K562 (cell line): ENCODE results near the gene VDAC2. TPM values are rescaled to one million over a fixed set of nuclear protein-coding genes. Genes with fewer than 3 reads are reported as not detected.

Experiments
- ATAC-seq: fragments of 200-7000 bp; cut with Tn5 transposase; 3 replicates; pipeline ENCODE4 v1.9.1; 2020; ENCODE audit warnings: moderate library complexity
- BruUV-seq: library from RNA; stranded (reverse); fragments of 400-500 nt; replicated peaks from 2 replicates; lab custom pipeline; 2021; lab: Mats Ljungman, UMichigan
- CTCF ChIA-PET: fragments of 300-600 bp; formaldehyde crosslinking; extraction: SDS; loops from one replicate; lab custom pipeline; 2021; ENCODE audit warnings: low intra/inter-chr PET ratio; lab: Yijun Ruan, JAX
- POLR2A ChIA-PET: fragments of 300-600, 350-650 bp; sonication (Branson Sonifier 250); formaldehyde crosslinking; extraction: SDS; loops from one replicate; lab custom pipeline; 2021; ENCODE audit warnings: antibody characterized with exemption, inconsistent platforms; lab: Yijun Ruan, JAX
- DNase-seq, 4 experiments: peaks; one replicate each; pipeline versions ENCODE4 v3.0.0 to v3.0.0-alpha.2; 2011 to 2018; ENCODE audit warnings: low spot score in 3 of 4, mixed read lengths in 3 of 4; ENCODE audit errors: extremely low read depth in 1 of 4
- FAIRE-seq: peaks from 2 replicates; lab custom pipeline; 2011; peaks lifted over from hg19 to GRCh38; lab: Jason Lieb, UNC
- H2AFZ ChIP-seq: 2 replicates; pipeline ENCODE4 v1.6.0; 2011; ENCODE audit warnings: low read depth, low read length, control low read depth, inconsistent platforms
- H3K27ac ChIP-seq: fragments of 200-600 bp; 3 replicates; pipeline ENCODE4 v1.8.0; 2011; ENCODE audit warnings: low read depth, mild to moderate bottlenecking, control low read depth, inconsistent platforms, low read length, moderate library complexity, mixed read lengths; ENCODE audit errors: extremely low read depth
- H3K27me3 ChIP-seq, 2 experiments: fragments of 300-600 bp in 1 of 2; 2 replicates in 1 of 2; 3 replicates in 1 of 2; pipeline versions ENCODE4 v1.6.0 to v1.8.0; 2011; ENCODE audit warnings: inconsistent platforms in 2 of 2, low read length in 2 of 2, mild to moderate bottlenecking in 1 of 2, mixed read lengths in 1 of 2, moderate library complexity in 1 of 2; ENCODE audit not compliant: control insufficient read depth in 2 of 2, insufficient read depth in 2 of 2
- H3K36me3 ChIP-seq: fragments of 300-600 bp; 3 replicates; pipeline ENCODE4 v1.8.0; 2011; ENCODE audit warnings: mild to moderate bottlenecking, low read length, inconsistent platforms; ENCODE audit not compliant: control insufficient read depth, insufficient read depth
- H3K4me1 ChIP-seq, 2 experiments: fragments of 200-600 bp in 1 of 2; replicated peaks in 1 of 2; 2 replicates in 1 of 2; 3 replicates in 1 of 2; pipeline versions ENCODE4 v1.5.1 to v1.8.0; 2011; ENCODE audit warnings: inconsistent platforms in 2 of 2, low read length in 2 of 2, mild to moderate bottlenecking in 1 of 2, mixed read lengths in 1 of 2, moderate library complexity in 1 of 2; ENCODE audit not compliant: control insufficient read depth in 2 of 2, insufficient read depth in 2 of 2
- H3K4me2 ChIP-seq: 2 replicates; pipeline ENCODE4 v1.6.1; 2011; ENCODE audit warnings: low read length, control low read depth, inconsistent platforms, mixed read lengths; ENCODE audit not compliant: insufficient read depth
- H3K4me3 ChIP-seq: fragments of 200-600 bp; sonication (generic), shearing (Covaris generic); 2 replicates; pipeline ENCODE4 v1.5.1; 2016; ENCODE audit warnings: control low read depth, inconsistent platforms
- H3K79me2 ChIP-seq: fragments of 200-600 bp; 3 replicates; pipeline ENCODE4 v1.8.0; 2011; ENCODE audit warnings: low read length, inconsistent platforms; ENCODE audit not compliant: control insufficient read depth, insufficient read depth
- H3K9ac ChIP-seq, 2 experiments: 2 replicates each; pipeline versions ENCODE4 v1.6.0 to v1.6.1; 2011; ENCODE audit warnings: low read depth in 2 of 2, low read length in 2 of 2, control low read depth in 1 of 2, inconsistent platforms in 1 of 2, mild to moderate bottlenecking in 1 of 2, mixed read lengths in 1 of 2; ENCODE audit not compliant: insufficient read depth in 1 of 2
- H3K9me1 ChIP-seq: one replicate; pipeline ENCODE4 v1.6.0; 2011; ENCODE audit warnings: inconsistent platforms, mild to moderate bottlenecking, low read length, moderate library complexity; ENCODE audit not compliant: control insufficient read depth, insufficient read depth
- H3K9me3 ChIP-seq: replicated peaks from 2 replicates; pipeline ENCODE4 v1.5.1; 2011; ENCODE audit warnings: low read depth, low read length, inconsistent platforms; ENCODE audit not compliant: control insufficient read depth, insufficient read depth
- H4K20me1 ChIP-seq: replicated peaks from 2 replicates; pipeline ENCODE4 v1.6.1; 2011; ENCODE audit warnings: low read length, inconsistent platforms, mixed read lengths; ENCODE audit not compliant: control insufficient read depth, insufficient read depth
- CXXC5 ChIP-seq: fragments of 250-450 bp; sonication (Bioruptor Pico); IDR thresholded peaks from 2 replicates; pipeline ENCODE4 v1.8.0; 2022; ENCODE audit warnings: inconsistent platforms, mild to moderate bottlenecking, moderate library complexity
- MEF2A ChIP-seq: IDR thresholded peaks from 2 replicates; pipeline ENCODE4 v1.6.1; 2011; ENCODE audit warnings: low read depth, mild to moderate bottlenecking, low read length, moderate library complexity; ENCODE audit not compliant: control insufficient read depth
- NCOA1 ChIP-seq: fragments of 450-650 bp; IDR thresholded peaks from 2 replicates; pipeline ENCODE4 v1.6.1; 2016; ENCODE audit warnings: low read depth
- SREBF2 ChIP-seq: sonication (generic); formaldehyde crosslinking; IDR thresholded peaks from 2 replicates; pipeline ENCODE4 v1.4.0; 2020; ENCODE audit warnings: mild to moderate bottlenecking, missing genetic modification reagents
- TAL1 ChIP-seq: fragments of 450-650 bp; IDR thresholded peaks from 2 replicates; pipeline ENCODE4 v1.6.1; 2016; ENCODE audit warnings: mild to moderate bottlenecking
- WGBS: fragments of 100-300 bp; shearing (Covaris generic); methylation state at CpG from one replicate; pipeline ENCODE4 v1.1.6; 2016; ENCODE audit warnings: low coverage, mixed read lengths; ENCODE audit not compliant: insufficient coverage; ENCODE audit errors: missing lambda C conversion rate; 5-methylcytosine and 5-hydroxymethylcytosine counted together
- in situ Hi-C: fragments of 300-500 bp; cut with MboI; formaldehyde crosslinking; loops from 4 replicates; pipeline ENCODE4 v1.15.0; 2018; ENCODE audit warnings: inconsistent platforms, mixed read lengths
- intact Hi-C: fragments of 100-400 bp; cut with micrococcal nuclease; formaldehyde crosslinking; loops from 2 replicates; pipeline ENCODE4 v1.14.2; 2022
- polyA plus RNA-seq, 8 experiments: library from polyadenylated mRNA; depleted of rRNA in 4 of 8; stranded (reverse) in 5 of 8; unstranded in 3 of 8; fragments of >200 nt; fragmentation: Nextera tagmentation in 2 of 8; fragmentation: Illumina TruSeq in 1 of 8; extraction: Ambion mirVana in 2 of 8; extraction: Trizol in 1 of 8; gene quantifications; 2 replicates each; pipeline versions ENCODE4 v1.2.1 to v1.2.3, GENCODE V29; 2011 to 2014; ENCODE audit warnings: inconsistent platforms in 1 of 8, missing spikeins in 1 of 8
- total RNA-seq, 7 experiments: library from RNA; depleted of rRNA in 6 of 7; stranded (reverse); fragments of >200 nt in 6 of 7; fragmentation: Illumina TruSeq in 2 of 7; extraction: Trizol in 2 of 7; gene quantifications; 2 replicates each; pipeline versions ENCODE4 v1.2.1 to v1.2.3, GENCODE V29; 2011 to 2021; ENCODE audit warnings: low replicate concordance in 1 of 7
- TF ChIP-seq, protein P1 (sequence below), 2 experiments: fragments of 250-450 bp in 1 of 2; fragments of 450-650 bp in 1 of 2; sonication (Bioruptor Pico) in 1 of 2; IDR thresholded peaks; 2 replicates each; pipeline versions ENCODE4 v1.6.1 to v1.8.0; 2016 to 2021; ENCODE audit warnings: mild to moderate bottlenecking in 2 of 2, moderate library complexity in 2 of 2, missing compliant biosample characterization in 1 of 2, missing genetic modification characterization in 1 of 2
- TF ChIP-seq, protein P2 (sequence below): fragments of 250-450 bp; sonication (Bioruptor Pico); IDR thresholded peaks from 2 replicates; pipeline ENCODE4 v1.9.0; 2021; ENCODE audit warnings: mild to moderate bottlenecking, inconsistent platforms

The VDAC2 gene
- total and polyA plus RNA-seq, 9 of the 15 experiments (the other 6 are each of a cell fraction or from before 2014, with no cell fraction given): 139 to 450 (median 250) TPM

DNA sequence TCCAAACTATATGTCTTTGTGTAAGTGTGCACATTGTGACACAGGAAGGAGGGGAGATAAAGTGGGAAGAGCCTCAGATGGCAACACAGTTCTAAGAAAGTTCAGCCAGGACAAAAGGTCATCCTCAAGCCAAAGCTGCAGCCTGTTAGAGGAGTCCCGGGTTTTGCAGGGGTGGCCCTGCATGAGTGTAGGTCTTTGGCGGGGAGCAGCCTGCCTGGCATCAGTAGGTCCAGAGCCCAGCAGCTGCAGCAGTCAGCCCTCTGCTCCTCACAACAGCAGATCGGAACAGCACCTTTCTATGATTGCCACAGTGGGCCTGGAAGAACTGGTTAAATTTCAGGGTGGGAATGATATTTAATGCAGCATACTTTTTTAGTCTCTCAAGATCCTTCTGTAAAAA lies 13.5 kb upstream of the VDAC2 start:
- peak; percentile 43 for ATAC-seq
- ChIA-PET CTCF (no interaction called here), POLR2A (interaction anchor here (0.6 to 6.8 kb wide), 5 partner anchors 11 to 38 kb away, joined by 3 to 74 read pairs (median 3); partner anchors contain the start of genes COMTD1 and VDAC2)
- Histone ChIP-seq H3K9me1 (no peaks in the 10 kb centered on the region), H3K4me1 (peaks cover 20 to 21% of the 10 kb centered on the region in 2 experiments; a peak in 4 of 5 replicates), H3K9me3 (no peaks in the 10 kb centered on the region), H3K36me3 (no peaks in the 10 kb centered on the region), H4K20me1 (no peaks in the 10 kb centered on the region), H2AFZ (no peak overlapping the region), H3K4me2 (no peak overlapping the region), H3K27ac (no peak overlapping the region; the same call in 2 of the 3 replicates), H3K79me2 (no peaks in the 10 kb centered on the region), H3K9ac (peak overlapping the region in 1 of 2 experiments; percentile 76; a peak in 3 of 4 replicates), H3K27me3 (no peaks in the 10 kb centered on the region), H3K4me3 (no peak overlapping the region)
- WGBS: 35% methylated on average over 3 of the region's 3 CpGs
- FAIRE-seq: peak; percentile 57
- intact Hi-C loops: no loop called here
- in situ Hi-C loops: no loop called here
- no TSS peak for BruUV-seq
- DNase-seq: peak in 1 of 4 experiments; percentile 50
- TF ChIP-seq, protein P1, sequence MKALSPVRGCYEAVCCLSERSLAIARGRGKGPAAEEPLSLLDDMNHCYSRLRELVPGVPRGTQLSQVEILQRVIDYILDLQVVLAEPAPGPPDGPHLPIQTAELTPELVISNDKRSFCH (CRISPR knock-in tag; IDR thresholded peaks at IDR 0.05): no peak
- TF ChIP-seq, protein P1 (tag; IDR thresholded peaks at IDR 0.05): 0 out of 2 replicates have a peak, but pooled peaks have one; percentile 22
- no peak for TF ChIP-seq MEF2A
- no peak for TF ChIP-seq SREBF2 (CRISPR knock-in tag)

DNA sequence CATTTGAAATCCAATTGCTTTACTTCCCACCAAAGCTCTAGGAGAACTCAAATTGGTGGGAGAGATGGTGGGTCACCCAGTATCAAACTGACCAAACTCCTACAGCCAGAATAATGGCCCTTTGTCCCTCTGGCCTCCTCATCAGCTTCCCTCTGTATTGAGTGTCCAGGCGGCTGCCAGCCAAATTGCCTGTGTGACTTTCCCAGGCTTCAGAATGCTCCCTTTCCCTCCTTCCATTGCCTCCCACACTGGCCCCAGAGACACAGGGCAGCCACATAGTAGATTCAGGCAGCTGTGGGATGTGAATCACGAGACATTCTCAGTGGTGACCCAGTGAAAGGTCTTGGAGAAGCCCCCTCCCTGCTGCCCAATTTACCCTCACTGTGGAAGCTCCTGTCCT lies 12.7 kb upstream of the VDAC2 start:
- H3K9me3 ChIP-seq: no peaks in the 10 kb centered on the region
- peak overlapping the region in 1 of 2 experiments; percentile 62; a peak in 2 of 4 replicates for H3K9ac ChIP-seq
- DNase-seq (no peak), FAIRE-seq (no peak), ATAC-seq (no peak)
- no peak overlapping the region for H3K4me3 ChIP-seq
- H2AFZ ChIP-seq: no peak overlapping the region
- H3K4me2 ChIP-seq: no peak overlapping the region
- H3K79me2 ChIP-seq: no peaks in the 10 kb centered on the region
- no peak for TF ChIP-seq CXXC5 (CRISPR knock-in tag)
- TF ChIP-seq, protein P2, sequence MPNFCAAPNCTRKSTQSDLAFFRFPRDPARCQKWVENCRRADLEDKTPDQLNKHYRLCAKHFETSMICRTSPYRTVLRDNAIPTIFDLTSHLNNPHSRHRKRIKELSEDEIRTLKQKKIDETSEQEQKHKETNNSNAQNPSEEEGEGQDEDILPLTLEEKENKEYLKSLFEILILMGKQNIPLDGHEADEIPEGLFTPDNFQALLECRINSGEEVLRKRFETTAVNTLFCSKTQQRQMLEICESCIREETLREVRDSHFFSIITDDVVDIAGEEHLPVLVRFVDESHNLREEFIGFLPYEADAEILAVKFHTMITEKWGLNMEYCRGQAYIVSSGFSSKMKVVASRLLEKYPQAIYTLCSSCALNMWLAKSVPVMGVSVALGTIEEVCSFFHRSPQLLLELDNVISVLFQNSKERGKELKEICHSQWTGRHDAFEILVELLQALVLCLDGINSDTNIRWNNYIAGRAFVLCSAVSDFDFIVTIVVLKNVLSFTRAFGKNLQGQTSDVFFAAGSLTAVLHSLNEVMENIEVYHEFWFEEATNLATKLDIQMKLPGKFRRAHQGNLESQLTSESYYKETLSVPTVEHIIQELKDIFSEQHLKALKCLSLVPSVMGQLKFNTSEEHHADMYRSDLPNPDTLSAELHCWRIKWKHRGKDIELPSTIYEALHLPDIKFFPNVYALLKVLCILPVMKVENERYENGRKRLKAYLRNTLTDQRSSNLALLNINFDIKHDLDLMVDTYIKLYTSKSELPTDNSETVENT (CRISPR knock-in tag): no peak
- TF ChIP-seq TAL1: no peak
- no peak for TF ChIP-seq NCOA1
- ChIA-PET CTCF (no interaction called here), POLR2A (interaction anchor here (1.2 to 6.8 kb wide), 5 partner anchors 8 to 34 kb away, joined by 3 to 74 read pairs (median 4); partner anchors contain the start of gene VDAC2)
- no peaks in the 10 kb centered on the region for H3K27me3 ChIP-seq
- H3K4me1 ChIP-seq: peaks cover 17 to 21% of the 10 kb centered on the region in 2 experiments; a peak in 4 of 5 replicates
- H3K9me1 ChIP-seq: no peaks in the 10 kb centered on the region
- intact Hi-C loops: no loop called here
- BruUV-seq: no TSS peak
- no peaks in the 10 kb centered on the region for H3K36me3 ChIP-seq
- H4K20me1 ChIP-seq: no peaks in the 10 kb centered on the region
- H3K27ac ChIP-seq: no peak overlapping the region
- in situ Hi-C loops: no loop called here
- WGBS: 55% methylated on average over 2 of the region's 2 CpGs
